ENCODE results near the gene GSTM1.
A peak's percentile ranks its signal among the peaks of the same experiment; 100 is the strongest.

GSTM1 gene

GRCh38 chr1:109739738-109740614 lies 52.4 kb downstream of the GSTM1 start:
- H3K9me3 Mint-ChIP-seq, result no peaks in the 10 kb centered on the region
- H3K27ac Mint-ChIP-seq, result no peak overlapping the region

GRCh38 chr1:109740615-109741373 lies 53.2 kb downstream of the GSTM1 start, which contains the start of gene GSTM3:
Gene GSTM3 (minus strand): TSS chr1:109741038. CDS start chr1:109740287, 751 bp downstream.
- Mint-ChIP-seq H3K36me3 (no peaks in the 10 kb centered on the region), H3K27ac (peak within 1 kb of the TSS; percentile 53), H3K27me3 (peaks cover 65% of the 10 kb centered on the region), H3K4me1 (peaks cover 9% of the 10 kb centered on the region), H3K9me3 (no peaks in the 10 kb centered on the region), H3K4me3 (peak within 1 kb of the TSS; percentile 68)
- CTCF ChIA-PET, result no interaction called here
- no peak for DNase-seq

More at GRCh38 chr1:109739738-109740614, 52.4 kb downstream of the GSTM1 start:
- Mint-ChIP-seq H3K4me3 (peak overlapping the region; percentile 68), H3K4me1 (peaks cover 9% of the 10 kb centered on the region), H3K27me3 (peaks cover 60% of the 10 kb centered on the region), H3K36me3 (no peaks in the 10 kb centered on the region)
- CTCF ChIA-PET, result no interaction called here
- peak; percentile 82 for DNase-seq

Data from activated naive CD4-positive, alpha-beta T cell treated with anti-CD3 and anti-CD28 coated beads, Interleukin-2, amount 10 ng/mL, durations not matched to agents 7 days and 5 days (primary cell).